ENCODE results near the gene KRTAP2-1. TPM values are rescaled to one million over a fixed set of nuclear protein-coding genes. Genes with fewer than 3 reads are reported as not detected.

The KRTAP2-1 gene
- total and polyA plus RNA-seq, 2 of the 8 experiments (the other 6 are each of a cell fraction or from before 2014, with no cell fraction given): not detected

- WGBS, 2 experiments (ENCODE audit: extremely low coverage in 1 of 2, insufficient coverage in 1 of 2, insufficient read length in 1 of 2, insufficient replicate concordance in 2 of 2, low coverage in 1 of 2, low lambda C conversion rate in 2 of 2, missing lambda C conversion rate in 1 of 2): 92% methylated on average over 13 of the region's 13 CpGs; no CpG with 5 or more reads in 1 of the 2 experiments
- CTCF ChIA-PET (ENCODE audit: partially characterized antibody): interaction anchor here (0.5 to 1.0 kb wide), 2 partner anchors 8 to 659 kb away, joined by 3 read pairs; no protein-coding TSS in a partner anchor
Measured at GRCh38 chr17:41016578-41017215, 30.4 kb downstream of the KRTAP2-1 start.

More at GRCh38 chr17:41016578-41017215, 30.4 kb downstream of the KRTAP2-1 start:
- Histone ChIP-seq H2AK5ac (ENCODE audit: low read depth, low read length) (no peak overlapping the region), H2BK120ac (replicated peaks; ENCODE audit: low read depth, low read length) (no peak overlapping the region), H4K5ac (ENCODE audit: insufficient read length, low read depth, low read length) (no peak overlapping the region), H3K23ac (ENCODE audit: insufficient read length) (no peak overlapping the region), H3K9ac (replicated peaks in 1 of 4; ENCODE audit: extremely low read depth in 1 of 4, low read depth in 3 of 4, low read length in 3 of 4) (no peak overlapping the region), H3K36me3 (ENCODE audit: control insufficient read depth in 2 of 4, insufficient read depth in 4 of 4, low read length in 3 of 4) (no peaks in the 10 kb centered on the region), H2BK5ac (ENCODE audit: low read depth, low read length) (no peak overlapping the region), H4K91ac (replicated peaks; ENCODE audit: insufficient read length, low read length) (no peak overlapping the region), H2AFZ (ENCODE audit: low read length) (0 out of 2 replicates have a peak overlapping the region, but pooled peaks have one; percentile 20), H3K27me3 (replicated peaks in 1 of 4; ENCODE audit: control insufficient read depth in 3 of 4, extremely low read depth in 1 of 4, insufficient read depth in 3 of 4, low read length in 3 of 4) (no peaks in the 10 kb centered on the region; a peak in 1 of 7 replicates), H3K18ac (ENCODE audit: extremely low read depth, low read length) (no peak overlapping the region), H4K20me1 (replicated peaks in 1 of 2; ENCODE audit: control insufficient read depth in 1 of 2, insufficient read depth in 2 of 2, low read length in 2 of 2) (no peaks in the 10 kb centered on the region), H2BK15ac (ENCODE audit: low read length) (no peak overlapping the region), H3K14ac (ENCODE audit: insufficient read length) (no peak overlapping the region), H2BK20ac (ENCODE audit: low read length) (no peak overlapping the region), H3K4me3 (ENCODE audit: extremely low read depth in 1 of 4, insufficient read depth in 2 of 4, low read depth in 3 of 4, low read length in 4 of 4) (no peak overlapping the region), H3K4ac (replicated peaks; ENCODE audit: insufficient read length, low read depth, low read length) (no peak overlapping the region), H4K8ac (ENCODE audit: extremely low read depth, insufficient read depth, low read length) (no peak overlapping the region), H3K4me1 (replicated peaks in 1 of 4; ENCODE audit: control insufficient read depth in 3 of 4, insufficient read depth in 4 of 4, low read length in 3 of 4) (no peaks in the 10 kb centered on the region), H3K79me1 (ENCODE audit: low read depth, low read length) (no peaks in the 10 kb centered on the region), H3K9me3 (ENCODE audit: insufficient read depth in 2 of 2, low read depth in 1 of 2, low read length in 1 of 2) (no peaks in the 10 kb centered on the region), H3K27ac (ENCODE audit: low read depth, low read length) (no peak overlapping the region), H3K79me2 (ENCODE audit: control insufficient read depth in 1 of 2, insufficient read depth in 2 of 2, low read length in 2 of 2) (no peaks in the 10 kb centered on the region), H3K23me2 (ENCODE audit: low read depth, low read length) (no peaks in the 10 kb centered on the region), H2BK12ac (ENCODE audit: low read depth, low read length) (no peak overlapping the region), H3K56ac (replicated peaks; ENCODE audit: insufficient read length, low read depth, low read length) (no peak overlapping the region), H3K4me2 (ENCODE audit: insufficient read depth in 1 of 2, low read depth in 2 of 2, low read length in 2 of 2) (no peak overlapping the region)
- TF ChIP-seq ATF3 (IDR thresholded peaks at IDR 0.05; ENCODE audit: insufficient read depth, low read depth, low read length) (no peak), SIX5 (IDR thresholded peaks at IDR 0.05; ENCODE audit: low read depth, low read length) (no peak), EZH2 (IDR thresholded peaks at IDR 0.05; ENCODE audit: low read depth, low read length, severe bottlenecking) (no peak), CHD1 (IDR thresholded peaks at IDR 0.05; ENCODE audit: low read depth, low read length) (no peak), JUND (IDR thresholded peaks at IDR 0.05; ENCODE audit: low read length) (no peak), JUN (IDR thresholded peaks at IDR 0.05; ENCODE audit: low read depth, low read length) (no peak), SRF (IDR thresholded peaks at IDR 0.05; ENCODE audit: low read depth, low read length) (no peak), SP4 (IDR thresholded peaks at IDR 0.05; ENCODE audit: low read length) (no peak), EGR1 (IDR thresholded peaks at IDR 0.05; ENCODE audit: borderline replicate concordance, low read depth, low read length) (no peak), KDM5A (IDR thresholded peaks at IDR 0.05; ENCODE audit: low read length) (no peak), CTBP2 (IDR thresholded peaks at IDR 0.05; ENCODE audit: borderline replicate concordance, insufficient read depth, insufficient read length, low read length) (no peak), CBX5 (IDR thresholded peaks at IDR 0.05; ENCODE audit: low read depth, low read length) (no peak)
- DNase-seq (ENCODE audit: low read depth in 1 of 2, low spot score in 2 of 2): no peak
- POLR2A ChIA-PET (ENCODE audit: partially characterized antibody): no interaction called here
- no peak for FAIRE-seq

All from H1 (cell line).